H1 (cell line): ENCODE measurements around the gene CCDC73. TPM values are rescaled to one million over a fixed set of nuclear protein-coding genes. Genes with fewer than 3 reads are reported as not detected.

ENCODE experiments used
- CTCF ChIA-PET: fragments of 300-600 bp; sonication (Branson Sonifier 250); formaldehyde crosslinking; loops from one replicate; lab custom pipeline; 2021; ENCODE audit not compliant: partially characterized antibody; lab: Charles Lee
- POLR2A ChIA-PET: fragments of 300-600 bp; sonication (Branson Sonifier 250); formaldehyde crosslinking; loops from one replicate; lab custom pipeline; 2021; ENCODE audit warnings: inconsistent platforms; ENCODE audit not compliant: partially characterized antibody; lab: Charles Lee
- DNase-seq, 2 experiments: peaks; one replicate each; pipeline versions ENCODE4 v3.0.0 to v3.0.0-alpha.2; 2010 to 2022; ENCODE audit warnings: low spot score in 2 of 2, low read depth in 1 of 2, mixed read lengths in 1 of 2
- FAIRE-seq: peaks from 2 replicates; lab custom pipeline; 2011; peaks lifted over from hg19 to GRCh38; lab: Jason Lieb, UNC
- H2AFZ ChIP-seq: 2 replicates; pipeline ENCODE4 v1.8.1; 2012; ENCODE audit warnings: low read length, inconsistent platforms
- H2AK5ac ChIP-seq: 2 replicates; pipeline ENCODE4 v1.6.1; 2013; ENCODE audit warnings: low read depth, low read length
- H2BK120ac ChIP-seq: replicated peaks from 2 replicates; pipeline ENCODE3; 2013; ENCODE audit warnings: low read depth, low read length, inconsistent platforms
- H2BK12ac ChIP-seq: 2 replicates; pipeline ENCODE4 v1.6.1; 2013; ENCODE audit warnings: low read depth, low read length
- H2BK15ac ChIP-seq: 2 replicates; pipeline ENCODE4 v1.6.1; 2013; ENCODE audit warnings: low read length
- H2BK20ac ChIP-seq: 2 replicates; pipeline ENCODE4 v1.6.1; 2013; ENCODE audit warnings: low read length
- H2BK5ac ChIP-seq: 2 replicates; pipeline ENCODE4 v1.6.1; 2013; ENCODE audit warnings: low read depth, low read length
- H3K14ac ChIP-seq: 2 replicates; pipeline ENCODE4 v1.6.1; 2013; ENCODE audit warnings: inconsistent platforms; ENCODE audit not compliant: insufficient read length
- H3K18ac ChIP-seq: 2 replicates; pipeline ENCODE4 v1.6.1; 2013; ENCODE audit warnings: low read length; ENCODE audit errors: extremely low read depth
- H3K23ac ChIP-seq: 2 replicates; pipeline ENCODE4 v1.6.1; 2013; ENCODE audit warnings: inconsistent platforms; ENCODE audit not compliant: insufficient read length
- H3K23me2 ChIP-seq: 2 replicates; pipeline ENCODE4 v1.6.1; 2013; ENCODE audit warnings: low read depth, low read length
- H3K27ac ChIP-seq: 2 replicates; pipeline ENCODE4 v1.6.1; 2011; ENCODE audit warnings: low read depth, low read length, inconsistent platforms
- H3K27me3 ChIP-seq, 4 experiments: replicated peaks in 1 of 4; 1 replicate in 1 of 4; 2 replicates in 3 of 4; pipeline versions ENCODE4 v1.6.1 to v1.8.1; 2011 to 2013; ENCODE audit warnings: low read length in 3 of 4, mild to moderate bottlenecking in 3 of 4, inconsistent platforms in 2 of 4, mixed read lengths in 2 of 4, moderate library complexity in 1 of 4; ENCODE audit not compliant: control insufficient read depth in 3 of 4, insufficient read depth in 3 of 4; ENCODE audit errors: extremely low read depth in 1 of 4
- H3K36me3 ChIP-seq, 4 experiments: 2 replicates each; pipeline versions ENCODE4 v1.6.1 to v1.8.1; 2011 to 2013; ENCODE audit warnings: mild to moderate bottlenecking in 4 of 4, low read length in 3 of 4, moderate library complexity in 2 of 4, control low read depth in 1 of 4, inconsistent platforms in 1 of 4; ENCODE audit not compliant: insufficient read depth in 4 of 4, control insufficient read depth in 2 of 4
- H3K4ac ChIP-seq: replicated peaks from 2 replicates; pipeline ENCODE3; 2013; ENCODE audit warnings: low read length, low read depth, mixed read lengths, inconsistent platforms; ENCODE audit not compliant: insufficient read length
- H3K4me1 ChIP-seq, 4 experiments: replicated peaks in 1 of 4; 1 replicate in 1 of 4; 2 replicates in 3 of 4; pipeline versions ENCODE4 v1.6.1 to v1.8.1; 2011 to 2013; ENCODE audit warnings: low read length in 3 of 4, inconsistent platforms in 2 of 4, mixed read lengths in 1 of 4; ENCODE audit not compliant: insufficient read depth in 4 of 4, control insufficient read depth in 3 of 4
- H3K4me2 ChIP-seq, 2 experiments: 2 replicates each; pipeline versions ENCODE4 v1.6.1 to v1.8.1; 2011 to 2013; ENCODE audit warnings: low read depth in 2 of 2, low read length in 2 of 2, control low read depth in 1 of 2, inconsistent platforms in 1 of 2, mild to moderate bottlenecking in 1 of 2; ENCODE audit not compliant: insufficient read depth in 1 of 2
- H3K4me3 ChIP-seq, 4 experiments: fragments of 200-600, 300-600 bp in 1 of 4; sonication (generic), shearing (Covaris generic), sonication (Bioruptor Twin) in 1 of 4; 2 replicates each; pipeline versions ENCODE4 v1.5.1 to v1.8.1; 2011 to 2016; ENCODE audit warnings: low read length in 4 of 4, low read depth in 3 of 4, control low read depth in 2 of 4, inconsistent platforms in 2 of 4, mild to moderate bottlenecking in 2 of 4, mixed read lengths in 1 of 4, moderate library complexity in 1 of 4; ENCODE audit not compliant: insufficient read depth in 2 of 4; ENCODE audit errors: extremely low read depth in 1 of 4
- H3K56ac ChIP-seq: replicated peaks from 2 replicates; pipeline ENCODE3; 2013; ENCODE audit warnings: low read depth, mild to moderate bottlenecking, mixed read lengths, low read length, inconsistent platforms; ENCODE audit not compliant: insufficient read length
- H3K79me1 ChIP-seq: 2 replicates; pipeline ENCODE4 v1.6.1; 2013; ENCODE audit warnings: low read depth, low read length, control low read depth
- H3K79me2 ChIP-seq, 2 experiments: 2 replicates each; pipeline versions ENCODE4 v1.6.1 to v1.8.1; 2012 to 2013; ENCODE audit warnings: low read length in 2 of 2, mild to moderate bottlenecking in 2 of 2, inconsistent platforms in 1 of 2; ENCODE audit not compliant: insufficient read depth in 2 of 2, control insufficient read depth in 1 of 2
- H3K9ac ChIP-seq, 4 experiments: replicated peaks in 1 of 4; 1 replicate in 1 of 4; 2 replicates in 3 of 4; pipeline versions ENCODE4 v1.6.1 to v1.8.1; 2011 to 2013; ENCODE audit warnings: low read depth in 3 of 4, low read length in 3 of 4, control low read depth in 2 of 4, mild to moderate bottlenecking in 2 of 4, moderate library complexity in 2 of 4, inconsistent platforms in 1 of 4; ENCODE audit errors: extremely low read depth in 1 of 4
- H3K9me3 ChIP-seq, 2 experiments: 2 replicates each; pipeline versions ENCODE4 v1.6.1 to v1.8.1; 2012 to 2013; ENCODE audit warnings: mild to moderate bottlenecking in 2 of 2, moderate library complexity in 2 of 2, control low read depth in 1 of 2, inconsistent platforms in 1 of 2, low read depth in 1 of 2, low read length in 1 of 2, mixed read lengths in 1 of 2; ENCODE audit not compliant: insufficient read depth in 2 of 2
- H4K20me1 ChIP-seq, 2 experiments: replicated peaks in 1 of 2; 2 replicates each; pipeline versions ENCODE3 to v1.8.1; 2011 to 2013; ENCODE audit warnings: inconsistent platforms in 2 of 2, low read length in 2 of 2, mild to moderate bottlenecking in 1 of 2; ENCODE audit not compliant: insufficient read depth in 2 of 2, control insufficient read depth in 1 of 2
- H4K5ac ChIP-seq: 2 replicates; pipeline ENCODE4 v1.6.1; 2013; ENCODE audit warnings: low read length, low read depth, mixed read lengths, inconsistent platforms; ENCODE audit not compliant: insufficient read length
- H4K8ac ChIP-seq: 2 replicates; pipeline ENCODE4 v1.8.0; 2013; ENCODE audit warnings: mild to moderate bottlenecking, moderate library complexity, low read length, inconsistent platforms; ENCODE audit not compliant: insufficient read depth; ENCODE audit errors: extremely low read depth
- H4K91ac ChIP-seq: replicated peaks from 2 replicates; pipeline ENCODE3; 2013; ENCODE audit warnings: low read length, mixed read lengths, inconsistent platforms; ENCODE audit not compliant: insufficient read length
- BCL11A ChIP-seq, 2 experiments: IDR thresholded peaks; one replicate each; pipeline ENCODE4 v1.6.1; 2011; ENCODE audit warnings: low read depth in 2 of 2, low read length in 2 of 2, mild to moderate bottlenecking in 2 of 2
- CBX5 ChIP-seq: fragments of 300-800, 300-1000 bp; sonication (generic); IDR thresholded peaks from 2 replicates; pipeline ENCODE4 v1.7.1; 2016; ENCODE audit warnings: antibody characterized with exemption, low read length, low read depth
- CEBPB ChIP-seq: IDR thresholded peaks from 2 replicates; pipeline ENCODE4 v1.6.1; 2012; ENCODE audit warnings: low read depth, low read length
- CHD2 ChIP-seq: IDR thresholded peaks from 2 replicates; pipeline ENCODE4 v1.6.1; 2012; ENCODE audit warnings: low read length, improper control_type of control experiment
- EP300 ChIP-seq, 2 experiments: IDR thresholded peaks; 1 replicate in 1 of 2; 2 replicates in 1 of 2; pipeline ENCODE4 v1.6.1; 2011 to 2012; ENCODE audit warnings: low read depth in 2 of 2, low read length in 2 of 2, mild to moderate bottlenecking in 2 of 2, borderline replicate concordance in 1 of 2, inconsistent platforms in 1 of 2, moderate library complexity in 1 of 2
- MAFK ChIP-seq: IDR thresholded peaks from 2 replicates; pipeline ENCODE4 v1.6.1; 2012; ENCODE audit warnings: low read depth, mild to moderate bottlenecking, improper control_type of control experiment, low read length
- RBBP5 ChIP-seq: IDR thresholded peaks from 2 replicates; pipeline ENCODE4 v1.7.1; 2012; ENCODE audit warnings: low read depth, mild to moderate bottlenecking, inconsistent platforms, low read length, moderate library complexity, borderline replicate concordance
- SAP30 ChIP-seq: fragments of 300-600 bp; sonication (generic); IDR thresholded peaks from 2 replicates; pipeline ENCODE4 v1.7.1; 2012; ENCODE audit warnings: low read length, moderate library complexity, mild to moderate bottlenecking, inconsistent platforms; ENCODE audit not compliant: insufficient read depth, insufficient replicate concordance
- SP1 ChIP-seq: IDR thresholded peaks from 2 replicates; pipeline ENCODE4 v1.6.1; 2011; ENCODE audit warnings: low read depth, low read length
- SP4 ChIP-seq: IDR thresholded peaks from 2 replicates; pipeline ENCODE4 v1.6.1; 2012; ENCODE audit warnings: low read length, inconsistent platforms
- WGBS, 2 experiments: shearing (Covaris generic) in 1 of 2; methylation state at CpG; one replicate each; pipeline versions ENCODE4 v1.1.6 to v1.1.7; 2013 to 2015; ENCODE audit warnings: low lambda C conversion rate in 2 of 2, mixed read lengths in 2 of 2, inconsistent platforms in 1 of 2, low coverage in 1 of 2, missing lambda C conversion rate in 1 of 2; ENCODE audit not compliant: insufficient replicate concordance in 2 of 2, insufficient coverage in 1 of 2, insufficient read length in 1 of 2; ENCODE audit errors: extremely low coverage in 1 of 2, missing lambda C conversion rate in 1 of 2; 5-methylcytosine and 5-hydroxymethylcytosine counted together
- polyA plus RNA-seq, 7 experiments: library from polyadenylated mRNA; depleted of rRNA in 3 of 7; stranded (reverse) in 5 of 7; unstranded in 2 of 7; fragments of >200 nt in 5 of 7; fragments of 200-250 nt in 2 of 7; gene quantifications; 1 replicate in 5 of 7; 2 replicates in 1 of 7; 4 replicates in 1 of 7; pipeline versions ENCODE4 v1.2.1 to v1.2.3, GENCODE V29; 2011 to 2013; ENCODE audit warnings: missing spikeins in 2 of 7, mixed read lengths in 2 of 7
- total RNA-seq: library from RNA; stranded (reverse); fragmentation: NEBNext Ultra II Directional; extraction: Animal tissue kit (Norgen Biotek cat#: 25700); gene quantifications from 2 replicates; pipeline ENCODE4 v1.2.1, GENCODE V29; 2021
- TF ChIP-seq, protein P1 (sequence below): IDR thresholded peaks from 2 replicates; pipeline ENCODE4 v1.6.1; 2012; ENCODE audit warnings: inconsistent platforms

The CCDC73 gene
- total and polyA plus RNA-seq, 2 of the 8 experiments (the other 6 are each of a cell fraction or from before 2014, with no cell fraction given): not detected

DNA sequence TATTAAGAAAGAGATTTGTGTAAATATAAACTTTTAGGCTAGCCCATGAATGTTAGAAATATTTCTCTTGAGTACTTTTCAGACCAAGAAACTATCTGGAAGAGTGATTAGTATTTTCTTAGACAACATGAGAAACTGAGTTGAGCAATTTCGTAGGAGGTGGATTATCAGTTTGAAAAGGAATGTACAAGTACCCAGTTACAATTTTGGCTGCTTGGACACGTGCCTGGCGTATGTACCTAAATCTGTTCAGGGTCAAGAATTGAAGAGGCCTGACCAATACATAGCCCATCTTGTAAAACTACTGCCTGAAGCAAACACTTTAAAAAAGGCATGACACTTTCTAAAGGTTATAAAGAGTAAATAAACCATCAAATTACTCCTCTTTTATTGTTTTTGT is 71.1 kb downstream of the CCDC73 start:
- H2AK5ac ChIP-seq: no peak overlapping the region
- H2BK120ac ChIP-seq: no peak overlapping the region
- ChIA-PET POLR2A (no interaction called here), CTCF (no interaction called here)
- no peak overlapping the region for H3K4me2 ChIP-seq
- H4K20me1 ChIP-seq: no peaks in the 10 kb centered on the region
- DNase-seq (no peak), FAIRE-seq (no peak)
- WGBS, 2 experiments: 69% methylated on average over 3 of the region's 3 CpGs; no CpG with 5 or more reads in 1 of the 2 experiments
- H4K91ac ChIP-seq: no peak overlapping the region
- no peak overlapping the region for H2BK15ac ChIP-seq
- no peak overlapping the region for H2AFZ ChIP-seq
- H3K4me1 ChIP-seq: no peaks in the 10 kb centered on the region
- no peaks in the 10 kb centered on the region for H3K9me3 ChIP-seq
- H3K56ac ChIP-seq: no peak overlapping the region
- H3K79me1 ChIP-seq: no peaks in the 10 kb centered on the region
- no peak overlapping the region for H2BK12ac ChIP-seq
- no peak overlapping the region for H3K27ac ChIP-seq
- no peak overlapping the region for H3K18ac ChIP-seq
- H2BK5ac ChIP-seq: no peak overlapping the region
- H4K8ac ChIP-seq: no peak overlapping the region
- H3K9ac ChIP-seq: no peak overlapping the region
- no peaks in the 10 kb centered on the region for H3K23me2 ChIP-seq
- H3K4ac ChIP-seq: no peak overlapping the region
- H3K79me2 ChIP-seq: no peaks in the 10 kb centered on the region
- H3K27me3 ChIP-seq: no peaks in the 10 kb centered on the region
- no peak for TF ChIP-seq BCL11A (IDR thresholded peaks at IDR 0.05; ENCODE audit: low read depth in 2 of 2, low read length in 2 of 2)
- TF ChIP-seq SP4: no peak
- no peak for TF ChIP-seq RBBP5
- no peak for TF ChIP-seq CHD2
- no peak for TF ChIP-seq MAFK
- TF ChIP-seq, protein P1, sequence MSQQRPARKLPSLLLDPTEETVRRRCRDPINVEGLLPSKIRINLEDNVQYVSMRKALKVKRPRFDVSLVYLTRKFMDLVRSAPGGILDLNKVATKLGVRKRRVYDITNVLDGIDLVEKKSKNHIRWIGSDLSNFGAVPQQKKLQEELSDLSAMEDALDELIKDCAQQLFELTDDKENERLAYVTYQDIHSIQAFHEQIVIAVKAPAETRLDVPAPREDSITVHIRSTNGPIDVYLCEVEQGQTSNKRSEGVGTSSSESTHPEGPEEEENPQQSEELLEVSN: no peak
- TF ChIP-seq EP300 (IDR thresholded peaks at IDR 0.05; ENCODE audit: borderline replicate concordance in 1 of 2, low read depth in 2 of 2, low read length in 2 of 2): no peak
- no peak for TF ChIP-seq CEBPB
- no peak for TF ChIP-seq SAP30
- TF ChIP-seq SP1: no peak
- TF ChIP-seq CBX5: no peak
- H3K36me3 ChIP-seq: no peaks in the 10 kb centered on the region
- H3K4me3 ChIP-seq: no peak overlapping the region
- no peak overlapping the region for H3K23ac ChIP-seq
- no peak overlapping the region for H3K14ac ChIP-seq
- H2BK20ac ChIP-seq: no peak overlapping the region
- H4K5ac ChIP-seq: no peak overlapping the region
